Omental fat pad (tissue), 4 donors: ENCODE data around the gene MEA1. TPM values are rescaled to one million over a fixed set of nuclear protein-coding genes. Genes with fewer than 3 reads are reported as not detected.

Experiments used
- ATAC-seq: fragments of 150-250 bp; one replicate; pipeline ENCODE4 v1.9.1; 2016; ENCODE audit warnings: mild to moderate bottlenecking, moderate library complexity; ENCODE audit not compliant: low FRiP score
- DNase-seq: peaks from one replicate; pipeline ENCODE4 v3.0.0-alpha.2; 2019; ENCODE audit warnings: low spot score
- total RNA-seq, 4 donors: library from RNA; depleted of rRNA; stranded (reverse); fragments of >200 nt; gene quantifications; one replicate each; pipeline ENCODE4 v1.1.0, GENCODE V29; 2016
- TF ChIP-seq, protein P1 (sequence below), 3 donors: fragments of 450-650 bp; IDR thresholded peaks; one replicate each; pipeline ENCODE4 v1.5.1; 2016 to 2017; ENCODE audit warnings: antibody characterized with exemption in 3 of 3, mild to moderate bottlenecking in 3 of 3, moderate library complexity in 2 of 3

MEA1 gene
- total RNA-seq, 4 donors from 2014 or later = 39.6 to 67.8 (median 45.5) TPM

DNA sequence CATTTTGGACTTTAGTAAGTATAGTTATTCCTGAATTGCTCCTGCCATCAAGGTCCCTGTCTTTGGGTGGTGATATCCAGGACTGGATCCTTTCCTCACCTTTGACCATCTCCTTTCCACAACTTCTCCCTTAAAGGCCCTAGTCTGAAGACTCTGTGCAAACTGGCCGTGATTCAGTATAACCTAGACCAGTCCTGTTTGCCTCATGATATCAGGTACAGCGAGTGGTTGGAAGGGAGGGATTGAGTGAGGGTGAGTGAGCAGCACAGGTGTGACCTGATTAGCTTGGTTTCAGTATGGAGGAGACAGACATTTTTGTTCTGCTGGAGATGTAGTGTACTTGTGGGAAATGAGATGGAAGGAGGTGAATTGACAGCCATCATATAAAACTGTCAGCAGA is 5.4 kb upstream of the MEA1 start:
- ATAC-seq (no peak), DNase-seq (no peak)
- TF ChIP-seq, protein P1, sequence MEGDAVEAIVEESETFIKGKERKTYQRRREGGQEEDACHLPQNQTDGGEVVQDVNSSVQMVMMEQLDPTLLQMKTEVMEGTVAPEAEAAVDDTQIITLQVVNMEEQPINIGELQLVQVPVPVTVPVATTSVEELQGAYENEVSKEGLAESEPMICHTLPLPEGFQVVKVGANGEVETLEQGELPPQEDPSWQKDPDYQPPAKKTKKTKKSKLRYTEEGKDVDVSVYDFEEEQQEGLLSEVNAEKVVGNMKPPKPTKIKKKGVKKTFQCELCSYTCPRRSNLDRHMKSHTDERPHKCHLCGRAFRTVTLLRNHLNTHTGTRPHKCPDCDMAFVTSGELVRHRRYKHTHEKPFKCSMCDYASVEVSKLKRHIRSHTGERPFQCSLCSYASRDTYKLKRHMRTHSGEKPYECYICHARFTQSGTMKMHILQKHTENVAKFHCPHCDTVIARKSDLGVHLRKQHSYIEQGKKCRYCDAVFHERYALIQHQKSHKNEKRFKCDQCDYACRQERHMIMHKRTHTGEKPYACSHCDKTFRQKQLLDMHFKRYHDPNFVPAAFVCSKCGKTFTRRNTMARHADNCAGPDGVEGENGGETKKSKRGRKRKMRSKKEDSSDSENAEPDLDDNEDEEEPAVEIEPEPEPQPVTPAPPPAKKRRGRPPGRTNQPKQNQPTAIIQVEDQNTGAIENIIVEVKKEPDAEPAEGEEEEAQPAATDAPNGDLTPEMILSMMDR (IDR thresholded peaks at IDR 0.05) = no peak

DNA sequence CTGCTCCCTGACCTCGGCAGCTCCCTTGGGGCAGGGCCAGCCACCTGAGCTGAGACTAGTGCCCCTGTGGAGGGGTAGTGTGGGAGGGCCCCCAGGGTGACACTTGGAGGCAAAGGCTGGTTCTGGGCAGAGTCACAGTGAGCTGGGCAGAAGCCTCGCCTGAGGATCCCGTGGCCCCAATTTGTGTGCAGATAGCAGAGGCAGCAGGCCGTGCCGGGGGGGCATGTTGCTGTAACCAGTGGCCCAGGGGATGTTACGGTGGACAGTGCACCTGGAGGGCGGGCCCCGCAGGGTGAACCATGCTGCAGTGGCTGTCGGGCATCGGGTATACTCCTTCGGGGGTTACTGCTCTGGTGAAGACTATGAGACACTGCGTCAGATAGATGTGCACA is 3.2 kb upstream of the MEA1 start:
- DNase-seq (no peak), ATAC-seq (no peak)
- TF ChIP-seq, protein P1 (IDR thresholded peaks at IDR 0.05) = no peak

DNA sequence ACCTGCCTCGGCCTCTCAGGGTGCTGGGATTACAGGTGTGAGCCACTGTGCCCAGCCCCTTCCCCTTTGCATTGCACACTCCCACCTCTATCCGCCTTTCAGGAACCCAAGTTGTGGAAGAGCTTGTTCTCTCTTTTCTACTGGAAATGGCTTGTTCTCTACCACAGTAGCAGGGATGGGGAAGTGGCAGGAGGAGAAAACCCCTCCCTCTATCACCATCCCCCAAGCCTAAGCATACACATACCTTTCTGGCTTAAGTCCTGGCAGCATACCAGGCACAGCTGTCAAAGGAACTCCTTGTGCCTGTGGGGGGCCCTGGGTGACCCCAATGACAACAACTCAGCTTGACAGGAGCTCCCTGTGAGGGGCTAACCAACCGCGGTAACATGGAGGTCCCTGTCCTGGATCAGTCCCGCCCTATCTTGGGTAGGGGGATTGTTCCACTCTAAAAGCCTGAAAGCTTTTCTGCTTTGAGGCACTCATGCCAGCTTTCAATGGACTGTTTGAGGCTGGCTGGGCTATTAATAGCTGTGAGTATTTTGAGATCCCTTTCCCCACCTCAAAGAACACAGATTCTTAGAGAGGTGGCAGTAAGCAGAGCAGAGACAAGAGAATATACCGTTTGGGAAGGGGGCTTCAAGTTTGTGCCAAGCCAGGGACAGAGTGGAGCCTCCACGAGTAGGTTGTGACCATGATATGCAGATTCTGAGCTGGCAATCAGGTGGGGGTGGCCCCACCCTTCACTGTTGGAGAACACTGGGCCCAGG is 2.6 kb upstream of the MEA1 start:
- DNase-seq (no peak), ATAC-seq (no peak)
- TF ChIP-seq, protein P1 (IDR thresholded peaks at IDR 0.05) = no peak

DNA sequence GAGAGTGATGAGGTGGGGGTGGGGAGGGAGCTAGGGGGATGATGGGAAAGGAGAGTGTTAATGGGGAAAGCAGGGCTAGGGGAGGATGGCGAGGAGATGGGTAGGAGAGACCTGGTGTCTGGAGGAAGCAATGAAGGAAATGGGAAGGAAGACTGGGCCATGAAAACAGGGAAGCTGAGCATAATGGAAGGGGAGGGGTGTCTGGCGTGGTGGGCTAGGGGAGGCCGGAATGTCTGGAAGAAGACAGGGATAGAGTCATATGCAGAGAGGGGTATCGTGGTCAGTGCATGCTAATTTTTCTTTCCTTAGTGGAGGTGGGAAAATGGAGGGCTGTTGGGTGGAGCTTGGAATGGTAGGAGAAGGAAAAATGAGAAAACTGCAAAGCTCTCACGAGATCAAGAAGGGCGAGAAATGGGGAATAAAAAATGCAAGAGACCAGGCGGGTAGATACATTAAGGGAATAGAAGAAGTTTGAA is 726 bp upstream of the MEA1 start:
- no peak for ATAC-seq
- no peak for DNase-seq
- TF ChIP-seq, protein P1 (IDR thresholded peaks at IDR 0.05) = no peak

DNA sequence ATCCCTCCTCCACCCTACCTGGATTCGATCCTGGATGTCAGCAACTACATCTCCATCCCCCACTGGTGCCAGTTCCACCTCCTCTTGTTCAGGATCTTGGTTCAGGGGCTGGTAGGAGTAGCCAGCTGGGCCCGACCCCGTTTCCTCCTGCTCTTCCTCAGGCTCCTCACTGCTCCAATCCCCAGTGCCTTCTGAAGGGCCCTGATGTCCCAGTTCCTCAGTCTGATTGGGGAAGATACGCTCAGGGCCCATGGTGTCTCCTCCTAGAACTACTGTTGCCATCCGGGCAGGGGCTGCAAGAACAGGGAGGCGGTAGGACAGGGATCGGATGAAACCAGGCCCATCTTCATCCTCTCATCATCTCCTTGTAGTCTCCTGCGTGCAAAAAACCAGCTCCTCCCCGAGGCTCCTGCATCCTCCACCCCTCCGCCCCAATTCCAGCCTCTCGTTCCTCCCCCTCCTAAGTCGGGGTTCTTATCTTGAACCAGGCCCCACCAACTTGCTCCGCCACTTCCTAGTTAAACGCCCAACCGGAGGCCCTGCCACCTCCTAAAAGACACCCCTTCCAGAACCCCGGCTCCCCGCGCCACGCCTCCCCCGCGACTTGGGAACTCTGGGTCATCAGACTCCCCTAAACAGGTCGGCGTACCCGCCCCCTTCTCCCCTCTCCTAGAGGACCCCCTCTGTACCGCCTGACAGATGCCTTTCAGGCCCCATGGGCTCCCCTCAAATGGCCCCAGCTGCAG is 476 bp downstream of the MEA1 start:
- DNase-seq = no peak
- no peak for ATAC-seq
- TF ChIP-seq, protein P1 (IDR thresholded peaks at IDR 0.05) = no peak

DNA sequence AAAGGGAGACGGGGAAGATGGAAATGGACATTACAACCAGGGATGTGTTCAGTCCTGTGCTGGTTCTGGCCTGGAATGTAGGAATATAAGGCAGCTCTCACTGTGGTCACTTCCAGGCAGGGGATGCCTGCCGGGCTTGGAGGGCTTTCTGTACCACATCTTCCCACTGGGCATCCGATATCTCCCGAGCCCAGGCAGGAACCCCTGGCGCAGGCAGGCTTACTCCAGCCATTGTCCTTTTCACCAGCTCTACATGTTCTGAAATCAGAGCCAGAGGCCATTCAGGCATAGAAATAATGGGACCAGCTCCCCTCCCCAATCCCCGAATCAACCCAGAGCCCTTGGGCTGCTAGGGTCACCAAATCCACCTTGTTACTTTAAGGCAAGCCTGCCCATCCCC is 1.4 kb downstream of the MEA1 start:
- DNase-seq = no peak
- ATAC-seq = no peak
- TF ChIP-seq, protein P1 (IDR thresholded peaks at IDR 0.05) = no peak
